Endothelial cell of umbilical vein (primary cell): Measurements from ENCODE around the gene CTSA. TPM values are rescaled to one million over a fixed set of nuclear protein-coding genes. Genes with fewer than 3 reads are reported as not detected.

Experiments used
- BruUV-seq: library from RNA; stranded (reverse); fragments of 400-500 nt; replicated peaks from 2 replicates; lab custom pipeline; 2021; lab: Mats Ljungman, UMichigan
- CTCF ChIA-PET: fragments of 300-600, 350-600 bp; sonication (Branson Sonifier 250); formaldehyde crosslinking; loops from one replicate; lab custom pipeline; 2021; ENCODE audit warnings: antibody characterized with exemption, inconsistent platforms; lab: Charles Lee
- POLR2A ChIA-PET: fragments of 300-600, 350-600 bp; sonication (Branson Sonifier 250); formaldehyde crosslinking; loops from one replicate; lab custom pipeline; 2021; ENCODE audit warnings: antibody characterized with exemption, inconsistent platforms; lab: Charles Lee
- DNase-seq: peaks from one replicate; pipeline ENCODE4 v3.0.0-alpha.2; 2011; ENCODE audit warnings: low read depth, low spot score
- FAIRE-seq: peaks from 2 replicates; lab custom pipeline; 2011; peaks lifted over from hg19 to GRCh38; lab: Jason Lieb, UNC
- H2AFZ ChIP-seq: 2 replicates; pipeline ENCODE4 v1.6.0; 2012; ENCODE audit warnings: low read depth, low read length, control low read depth, inconsistent platforms
- H3K27ac ChIP-seq: 2 replicates; pipeline ENCODE4 v1.5.1; 2011; ENCODE audit warnings: low read depth, mild to moderate bottlenecking, control low read depth, low read length, moderate library complexity; ENCODE audit not compliant: insufficient read depth
- H3K27me3 ChIP-seq, 2 experiments: 2 replicates each; pipeline versions ENCODE4 v1.6.0 to v1.6.1; 2011; ENCODE audit warnings: low read length in 2 of 2, mixed read lengths in 1 of 2; ENCODE audit not compliant: control insufficient read depth in 2 of 2, insufficient read depth in 2 of 2
- H3K36me3 ChIP-seq, 2 experiments: 2 replicates in 1 of 2; 3 replicates in 1 of 2; pipeline ENCODE4 v1.5.1; 2011; ENCODE audit warnings: low read length in 2 of 2, mild to moderate bottlenecking in 1 of 2, moderate library complexity in 1 of 2; ENCODE audit not compliant: control insufficient read depth in 2 of 2, insufficient read depth in 2 of 2; ENCODE audit errors: extremely low read depth in 1 of 2
- H3K4me1 ChIP-seq: 3 replicates; pipeline ENCODE4 v1.5.1; 2011; ENCODE audit warnings: mild to moderate bottlenecking, low read length; ENCODE audit not compliant: control insufficient read depth, insufficient read depth; ENCODE audit errors: extremely low read depth
- H3K4me2 ChIP-seq: 2 replicates; pipeline ENCODE4 v1.6.1; 2011; ENCODE audit warnings: low read length, control low read depth, mixed read lengths; ENCODE audit not compliant: insufficient read depth
- H3K4me3 ChIP-seq, 3 experiments: fragments of 200-600 bp in 1 of 3; sonication (generic), shearing (Covaris generic) in 1 of 3; replicated peaks in 1 of 3; 2 replicates each; pipeline ENCODE4 v1.5.1; 2011 to 2016; ENCODE audit warnings: control low read depth in 3 of 3, low read length in 3 of 3, mild to moderate bottlenecking in 2 of 3, inconsistent platforms in 1 of 3, low read depth in 1 of 3, moderate library complexity in 1 of 3; ENCODE audit not compliant: insufficient read depth in 1 of 3
- H3K79me2 ChIP-seq: 2 replicates; pipeline ENCODE4 v1.6.0; 2012; ENCODE audit warnings: low read length, inconsistent platforms; ENCODE audit not compliant: control insufficient read depth, insufficient read depth
- H3K9ac ChIP-seq: replicated peaks from 2 replicates; pipeline ENCODE3; 2011; ENCODE audit warnings: low read length, control low read depth; ENCODE audit not compliant: insufficient read depth; ENCODE audit errors: extremely low read depth
- H3K9me1 ChIP-seq: replicated peaks from 3 replicates; pipeline ENCODE4 v1.6.0; 2011; ENCODE audit warnings: mild to moderate bottlenecking, low read length; ENCODE audit not compliant: control insufficient read depth, insufficient read depth; ENCODE audit errors: extremely low read depth
- H3K9me3 ChIP-seq: replicated peaks from 2 replicates; pipeline ENCODE4 v1.5.1; 2012; ENCODE audit warnings: low read length, inconsistent platforms; ENCODE audit not compliant: control insufficient read depth, insufficient read depth
- H4K20me1 ChIP-seq: replicated peaks from 2 replicates; pipeline ENCODE3; 2011; ENCODE audit warnings: mild to moderate bottlenecking, low read length; ENCODE audit not compliant: control insufficient read depth, insufficient read depth; ENCODE audit errors: extremely low read depth
- EZH2 ChIP-seq: IDR thresholded peaks from 2 replicates; pipeline ENCODE4 v1.6.1; 2012; ENCODE audit warnings: borderline replicate concordance, low read depth, mild to moderate bottlenecking, moderate library complexity, low read length, inconsistent platforms; ENCODE audit not compliant: severe bottlenecking
- FOS ChIP-seq: IDR thresholded peaks from 2 replicates; pipeline ENCODE4 v1.6.1; 2011; ENCODE audit warnings: mild to moderate bottlenecking, low read length, moderate library complexity, borderline replicate concordance; ENCODE audit not compliant: insufficient read depth
- MAX ChIP-seq: IDR thresholded peaks from 2 replicates; pipeline ENCODE4 v1.6.1; 2011; ENCODE audit not compliant: insufficient read depth, insufficient read length
- MYC ChIP-seq: IDR thresholded peaks from one replicate; pipeline ENCODE4 v1.6.1; 2011; ENCODE audit warnings: mild to moderate bottlenecking, low read depth, low read length
- POLR2A ChIP-seq: IDR thresholded peaks from 2 replicates; pipeline ENCODE4 v1.6.1; 2012; ENCODE audit warnings: low read depth, mild to moderate bottlenecking, control low read depth, low read length
- POLR2AphosphoS5 ChIP-seq: IDR thresholded peaks from 2 replicates; pipeline ENCODE4 v1.6.1; 2012; ENCODE audit warnings: low read depth, mild to moderate bottlenecking, control low read depth, low read length, moderate library complexity; ENCODE audit not compliant: insufficient read depth
- dilution Hi-C: fragments of 300-500 bp; cut with MboI; formaldehyde crosslinking; loops from one replicate; pipeline ENCODE4 v1.15.0; 2019; ENCODE audit warnings: low sequenced_read_pairs; ENCODE audit not compliant: extremely low pct_ligation_motif_present
- intact Hi-C: fragments of 100-400 bp; cut with micrococcal nuclease; formaldehyde crosslinking; loops from one replicate; pipeline ENCODE4 v1.10.0; 2022
- polyA plus RNA-seq, 4 experiments: library from polyadenylated mRNA; depleted of rRNA in 3 of 4; stranded (reverse) in 3 of 4; unstranded in 1 of 4; fragments of >200 nt; gene quantifications; 2 replicates each; pipeline versions ENCODE4 v1.2.1 to v1.2.3, GENCODE V29; 2011 to 2012; ENCODE audit warnings: missing spikeins in 1 of 4
- total RNA-seq: library from RNA; stranded (reverse); gene quantifications from 2 replicates; pipeline ENCODE4 v1.2.3, GENCODE V29; 2021
- TF ChIP-seq, protein P1 (sequence below), 2 donors: IDR thresholded peaks; 1 replicate in 1 of 2; 2 replicates in 1 of 2; pipeline ENCODE4 v1.5.1; 2011; ENCODE audit warnings: low read length in 2 of 2, mild to moderate bottlenecking in 2 of 2, moderate library complexity in 2 of 2, control low read depth in 1 of 2, inconsistent platforms in 1 of 2, low read depth in 1 of 2; ENCODE audit not compliant: insufficient read depth in 1 of 2; ENCODE audit errors: extremely low read depth in 1 of 2

The CTSA gene
- total and polyA plus RNA-seq, 2 donors (not counting 3 experiments of a cell fraction or from before 2014, with no cell fraction given), result 169 to 409 TPM

- peaks cover 0 to 19% of the 10 kb centered on the region in 2 experiments for H3K36me3 ChIP-seq
- FAIRE-seq, result peak; percentile 95
- H3K27ac ChIP-seq, result peak overlapping the region; percentile 50
- peak overlapping the region; percentile 60 for H3K4me2 ChIP-seq
- H3K4me1 ChIP-seq, result peaks cover 24% of the 10 kb centered on the region
- no peaks in the 10 kb centered on the region for H3K79me2 ChIP-seq
- no peaks in the 10 kb centered on the region for H3K27me3 ChIP-seq
- TSS peak; percentile 35 for BruUV-seq
- H3K9ac ChIP-seq, result peak overlapping the region; percentile 65
- dilution Hi-C loops (no loop called here), intact Hi-C loops (loop anchor here (1.0 to 2.0 kb wide), 6 partner anchors 34 to 80 kb away; partner anchors contain the start of genes ACOT8, PCIF1 and ZSWIM3)
- peak; percentile 89 for DNase-seq
- ChIA-PET POLR2A (interaction anchor here (0.7 to 3.5 kb wide), 6 partner anchors 9 to 68 kb away, joined by 3 to 26 read pairs (median 3); partner anchors contain the start of genes PCIF1, PLTP and ZSWIM1), CTCF (interaction anchor here (0.6 to 4.9 kb wide), 29 partner anchors 9 to 930 kb away, joined by 3 to 50 read pairs (median 5); partner anchors contain the start of genes ACOT8, PCIF1, PLTP and SNX21)
- TF ChIP-seq EZH2, result no peak
- TF ChIP-seq, protein P1, sequence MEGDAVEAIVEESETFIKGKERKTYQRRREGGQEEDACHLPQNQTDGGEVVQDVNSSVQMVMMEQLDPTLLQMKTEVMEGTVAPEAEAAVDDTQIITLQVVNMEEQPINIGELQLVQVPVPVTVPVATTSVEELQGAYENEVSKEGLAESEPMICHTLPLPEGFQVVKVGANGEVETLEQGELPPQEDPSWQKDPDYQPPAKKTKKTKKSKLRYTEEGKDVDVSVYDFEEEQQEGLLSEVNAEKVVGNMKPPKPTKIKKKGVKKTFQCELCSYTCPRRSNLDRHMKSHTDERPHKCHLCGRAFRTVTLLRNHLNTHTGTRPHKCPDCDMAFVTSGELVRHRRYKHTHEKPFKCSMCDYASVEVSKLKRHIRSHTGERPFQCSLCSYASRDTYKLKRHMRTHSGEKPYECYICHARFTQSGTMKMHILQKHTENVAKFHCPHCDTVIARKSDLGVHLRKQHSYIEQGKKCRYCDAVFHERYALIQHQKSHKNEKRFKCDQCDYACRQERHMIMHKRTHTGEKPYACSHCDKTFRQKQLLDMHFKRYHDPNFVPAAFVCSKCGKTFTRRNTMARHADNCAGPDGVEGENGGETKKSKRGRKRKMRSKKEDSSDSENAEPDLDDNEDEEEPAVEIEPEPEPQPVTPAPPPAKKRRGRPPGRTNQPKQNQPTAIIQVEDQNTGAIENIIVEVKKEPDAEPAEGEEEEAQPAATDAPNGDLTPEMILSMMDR (IDR thresholded peaks at IDR 0.05; ENCODE audit: extremely low read depth in 1 of 2, insufficient read depth in 1 of 2, low read depth in 1 of 2, low read length in 2 of 2), result peak; percentile 79 to 82
- TF ChIP-seq POLR2A, result peak; percentile 30
- TF ChIP-seq MAX, result peak; percentile 56
- TF ChIP-seq POLR2AphosphoS5, result peak; percentile 24
- TF ChIP-seq FOS, result no peak
- TF ChIP-seq MYC, result peak; percentile 68
- H2AFZ ChIP-seq, result peak overlapping the region; percentile 61
- peak overlapping the region; percentile 47 to 81 (median 57) for H3K4me3 ChIP-seq
- no peaks in the 10 kb centered on the region for H4K20me1 ChIP-seq
- H3K9me1 ChIP-seq, result no peaks in the 10 kb centered on the region
- no peaks in the 10 kb centered on the region for H3K9me3 ChIP-seq
Observed at GRCh38 chr20:45890077-45890984, 804 bp upstream of the CTSA start.
